ENCODE results near the gene WDR48.

Gene WDR48

DNA sequence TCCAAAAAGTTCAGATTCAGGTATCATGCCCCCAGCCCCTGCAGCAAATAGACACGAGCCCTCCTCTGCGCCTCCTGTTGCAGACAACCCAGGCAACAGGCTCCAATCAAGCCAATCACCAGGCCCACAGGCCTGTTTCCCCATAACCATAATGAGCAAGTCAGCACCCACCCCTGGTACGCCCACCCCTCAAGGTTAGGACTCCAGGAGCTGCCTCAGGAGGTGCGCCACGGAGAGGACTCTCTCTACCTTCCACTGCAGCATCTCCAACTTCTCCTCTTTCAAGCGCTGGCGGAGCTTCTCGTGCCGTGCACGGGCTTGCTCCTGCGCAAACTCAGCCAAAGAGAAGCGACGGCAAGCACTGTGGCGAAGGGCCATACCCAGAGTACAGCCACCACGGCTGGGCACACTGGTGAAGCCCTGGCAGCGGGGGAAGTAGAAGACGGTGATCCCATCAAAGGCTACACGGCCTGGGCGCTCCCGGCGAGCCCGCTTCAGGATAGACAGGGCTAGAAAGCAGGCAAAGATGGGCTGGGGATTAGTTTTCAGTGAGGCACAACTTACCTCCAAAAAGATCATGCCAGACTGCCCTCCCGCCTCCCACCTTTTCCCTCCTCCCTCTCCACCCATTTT lies 93.0 kb downstream of the WDR48 start:
- DNase-seq (ENCODE audit: low spot score), result no peak
- TF ChIP-seq, protein P1, sequence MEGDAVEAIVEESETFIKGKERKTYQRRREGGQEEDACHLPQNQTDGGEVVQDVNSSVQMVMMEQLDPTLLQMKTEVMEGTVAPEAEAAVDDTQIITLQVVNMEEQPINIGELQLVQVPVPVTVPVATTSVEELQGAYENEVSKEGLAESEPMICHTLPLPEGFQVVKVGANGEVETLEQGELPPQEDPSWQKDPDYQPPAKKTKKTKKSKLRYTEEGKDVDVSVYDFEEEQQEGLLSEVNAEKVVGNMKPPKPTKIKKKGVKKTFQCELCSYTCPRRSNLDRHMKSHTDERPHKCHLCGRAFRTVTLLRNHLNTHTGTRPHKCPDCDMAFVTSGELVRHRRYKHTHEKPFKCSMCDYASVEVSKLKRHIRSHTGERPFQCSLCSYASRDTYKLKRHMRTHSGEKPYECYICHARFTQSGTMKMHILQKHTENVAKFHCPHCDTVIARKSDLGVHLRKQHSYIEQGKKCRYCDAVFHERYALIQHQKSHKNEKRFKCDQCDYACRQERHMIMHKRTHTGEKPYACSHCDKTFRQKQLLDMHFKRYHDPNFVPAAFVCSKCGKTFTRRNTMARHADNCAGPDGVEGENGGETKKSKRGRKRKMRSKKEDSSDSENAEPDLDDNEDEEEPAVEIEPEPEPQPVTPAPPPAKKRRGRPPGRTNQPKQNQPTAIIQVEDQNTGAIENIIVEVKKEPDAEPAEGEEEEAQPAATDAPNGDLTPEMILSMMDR (IDR thresholded peaks at IDR 0.05; ENCODE audit: borderline replicate concordance, control extremely low read depth, extremely low read depth, insufficient read depth, missing control alignments), result no peak
- in situ Hi-C loops (cut with MboI; ENCODE audit: low sequenced_read_pairs, unreplicated experiment), result no loop called here

DNA sequence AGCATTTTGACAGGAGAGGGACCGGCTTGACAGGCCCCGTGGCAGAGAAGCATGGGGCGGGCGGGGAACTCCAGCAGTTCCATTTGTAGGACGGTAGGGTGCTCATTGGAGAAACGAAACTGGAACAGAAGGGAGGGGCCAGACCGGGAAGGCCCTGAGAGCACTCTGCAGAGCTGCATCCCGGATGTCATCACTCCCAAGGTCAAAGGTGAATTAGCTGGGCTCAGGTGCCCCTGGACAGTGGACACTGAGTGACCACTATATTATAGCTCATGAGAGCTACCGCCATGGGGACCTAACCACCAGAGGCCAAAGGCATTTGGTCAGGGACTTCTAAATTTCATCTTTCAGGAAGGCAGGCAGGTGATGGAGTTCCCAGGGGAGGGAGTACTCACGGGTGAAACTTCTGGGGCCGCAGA lies 94.3 kb downstream of the WDR48 start:
- in situ Hi-C loops (cut with MboI; ENCODE audit: low sequenced_read_pairs, unreplicated experiment), result no loop called here
- TF ChIP-seq, protein P1 (IDR thresholded peaks at IDR 0.05; ENCODE audit: borderline replicate concordance, control extremely low read depth, extremely low read depth, insufficient read depth, missing control alignments), result no peak

More for the DNA sequence above, 94.3 kb downstream of the WDR48 start:
- DNase-seq (ENCODE audit: low spot score), result peak; percentile 26
